PC-9 (cell line): Measurements from ENCODE around the gene EID3. TPM values are rescaled to one million over a fixed set of nuclear protein-coding genes. Genes with fewer than 3 reads are reported as not detected.

Experiments used
- BruUV-seq: library from RNA; stranded (reverse); fragments of 400-500 nt; replicated peaks from 2 replicates; lab custom pipeline; 2021; lab: Mats Ljungman, UMichigan
- CTCF ChIA-PET: fragments of 300-600 bp; sonication (Branson Sonifier 250); formaldehyde crosslinking; loops from one replicate; lab custom pipeline; 2022; ENCODE audit warnings: antibody characterized with exemption; lab: Charles Lee
- POLR2A ChIA-PET: fragments of 300-600 bp; sonication (Branson Sonifier 250); formaldehyde crosslinking; loops from one replicate; lab custom pipeline; 2022; ENCODE audit warnings: antibody characterized with exemption; ENCODE audit not compliant: unreplicated experiment; lab: Charles Lee
- DNase-seq, 2 experiments: peaks; one replicate each; pipeline versions ENCODE4 v3.0.0 to v3.0.0-alpha.2; 2015 to 2022; ENCODE audit warnings: mixed read lengths in 1 of 2
- H2AFZ ChIP-seq: fragments of 200-600 bp; sonication (generic); 2 replicates; pipeline ENCODE4 v1.8.1; 2017; ENCODE audit warnings: antibody characterized with exemption
- H3F3A ChIP-seq: fragments of 200-600 bp; sonication (generic); 2 replicates; pipeline ENCODE4 v1.8.1; 2017; ENCODE audit warnings: antibody characterized with exemption, mild to moderate bottlenecking, low read depth; ENCODE audit not compliant: insufficient read depth
- H3K27ac ChIP-seq: fragments of 200-600 bp; sonication (generic); 2 replicates; pipeline ENCODE4 v1.6.1; 2016; ENCODE audit warnings: mixed run types
- H3K27me3 ChIP-seq: fragments of 200-600 bp; sonication (generic); 2 replicates; pipeline ENCODE4 v1.6.1; 2016; ENCODE audit warnings: low read depth, mixed run types; ENCODE audit not compliant: insufficient read depth
- H3K36me3 ChIP-seq: fragments of 200-600 bp; sonication (generic); 2 replicates; pipeline ENCODE4 v1.6.1; 2016; ENCODE audit warnings: low read depth, mixed run types
- H3K4me1 ChIP-seq: fragments of 200-600 bp; sonication (generic); replicated peaks from 2 replicates; pipeline ENCODE4 v1.6.1; 2016; ENCODE audit warnings: mixed run types; ENCODE audit not compliant: insufficient read depth
- H3K4me2 ChIP-seq: fragments of 200-600 bp; sonication (generic); 2 replicates; pipeline ENCODE4 v1.6.1; 2017; ENCODE audit warnings: mixed run types
- H3K4me3 ChIP-seq: fragments of 200-600 bp; sonication (generic); 2 replicates; pipeline ENCODE4 v1.6.1; 2016; ENCODE audit warnings: mixed run types
- H3K79me2 ChIP-seq: fragments of 200-600 bp; sonication (generic); 2 replicates; pipeline ENCODE4 v1.6.1; 2017; ENCODE audit warnings: low read depth, mixed run types
- H3K9me2 ChIP-seq: fragments of 200-600 bp; sonication (generic); 2 replicates; pipeline ENCODE4 v1.8.1; 2017; ENCODE audit warnings: mild to moderate bottlenecking; ENCODE audit not compliant: insufficient read depth
- H3K9me3 ChIP-seq: fragments of 200-600 bp; sonication (generic); 2 replicates; pipeline ENCODE4 v1.8.1; 2016; ENCODE audit warnings: low read depth; ENCODE audit not compliant: insufficient read depth
- H4K20me1 ChIP-seq: fragments of 200-600 bp; sonication (generic); 2 replicates; pipeline ENCODE4 v1.8.1; 2017; ENCODE audit not compliant: insufficient read depth
- EZH2 ChIP-seq: fragments of 200-600 bp; sonication (generic); IDR thresholded peaks from 2 replicates; pipeline ENCODE4 v1.8.0; 2017; ENCODE audit warnings: antibody characterized with exemption, low read depth
- intact Hi-C: fragments of 100-400 bp; cut with micrococcal nuclease; formaldehyde crosslinking; loops from one replicate; pipeline ENCODE4 v1.10.0; 2022; ENCODE audit not compliant: unreplicated experiment
- total RNA-seq: library from RNA; stranded (reverse); gene quantifications from 2 replicates; pipeline ENCODE4 v1.2.3, GENCODE V29; 2021
- TF ChIP-seq, protein P1 (sequence below): fragments of 200-600 bp; sonication (generic); conservative IDR thresholded peaks from 2 replicates; pipeline ENCODE4 v1.6.1; 2017; ENCODE audit warnings: mixed run types, antibody characterized with exemption, mild to moderate bottlenecking, moderate library complexity

The EID3 gene
- total RNA-seq, 1 experiment from 2014 or later = 42.4 TPM

DNA sequence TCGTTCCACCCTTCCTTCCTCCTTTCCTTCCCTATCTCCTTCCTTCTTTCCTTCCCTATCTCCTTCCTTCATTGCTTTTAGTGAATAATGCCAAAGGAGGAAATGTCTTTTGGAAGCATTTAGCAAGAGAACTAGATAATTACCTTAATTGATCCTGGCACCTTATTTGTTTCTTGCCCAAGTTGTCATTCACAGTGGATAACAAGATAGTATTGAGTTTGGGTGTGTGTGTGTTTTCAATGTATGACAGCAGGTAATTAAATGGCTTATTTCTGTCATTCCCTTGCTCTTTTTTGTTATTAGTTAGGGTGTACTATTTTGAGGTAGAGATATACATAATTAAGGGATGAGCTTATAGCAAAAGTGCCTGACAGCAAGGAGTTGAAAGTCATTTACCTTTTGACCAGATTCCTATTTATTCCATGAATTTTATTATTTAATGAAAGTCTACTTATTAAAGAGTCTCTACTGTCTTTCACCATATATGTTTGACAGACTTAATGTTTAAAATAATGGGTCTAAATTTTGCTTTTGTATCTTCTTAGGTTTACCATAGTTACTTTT lies 30.2 kb downstream of the EID3 start:
- no TSS peak for BruUV-seq
- TF ChIP-seq EZH2 = no peak
- Histone ChIP-seq H3K9me2 (no peaks in the 10 kb centered on the region), H3K9me3 (no peaks in the 10 kb centered on the region), H2AFZ (no peak overlapping the region), H4K20me1 (peaks cover 99% of the 10 kb centered on the region), H3K27ac (peak overlapping the region; percentile 39), H3K4me3 (no peak overlapping the region), H3K79me2 (peaks cover 93% of the 10 kb centered on the region), H3K36me3 (peaks cover 89% of the 10 kb centered on the region), H3F3A (peaks cover 100% of the 10 kb centered on the region), H3K27me3 (no peaks in the 10 kb centered on the region), H3K4me1 (peaks cover 54% of the 10 kb centered on the region), H3K4me2 (no peak overlapping the region)
- ChIA-PET POLR2A (no interaction called here), CTCF (no interaction called here)
- no peak for DNase-seq
- intact Hi-C loops = no loop called here

DNA sequence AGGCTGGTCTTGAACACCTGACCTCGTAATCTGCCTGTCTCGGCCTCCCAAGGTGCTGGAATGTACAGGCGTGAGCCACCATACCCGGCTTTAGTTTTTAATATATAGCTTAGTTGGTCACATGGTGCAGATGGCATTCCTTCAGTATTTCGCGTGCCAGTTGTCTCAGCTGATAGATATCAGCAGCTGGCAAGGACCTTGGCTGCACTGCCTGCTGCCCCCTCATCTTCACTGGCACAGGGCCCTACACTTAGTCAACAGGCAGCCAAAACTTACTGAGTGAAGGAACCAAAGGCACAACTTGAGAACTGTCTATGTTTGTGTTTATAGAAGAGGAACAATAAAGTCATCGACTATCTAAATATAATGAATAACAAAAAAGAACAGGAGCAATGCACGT lies 31.0 kb downstream of the EID3 start:
- Histone ChIP-seq H3K27ac (peak overlapping the region; percentile 39), H3K9me2 (no peaks in the 10 kb centered on the region), H2AFZ (no peak overlapping the region), H3K9me3 (no peaks in the 10 kb centered on the region), H3K4me2 (no peak overlapping the region), H3K79me2 (peaks cover 95% of the 10 kb centered on the region), H3F3A (peaks cover 100% of the 10 kb centered on the region), H3K4me3 (no peak overlapping the region), H3K4me1 (peaks cover 56% of the 10 kb centered on the region), H4K20me1 (peaks cover 99% of the 10 kb centered on the region), H3K36me3 (peaks cover 91% of the 10 kb centered on the region), H3K27me3 (no peaks in the 10 kb centered on the region)
- intact Hi-C loops = no loop called here
- BruUV-seq = no TSS peak
- TF ChIP-seq, protein P1, sequence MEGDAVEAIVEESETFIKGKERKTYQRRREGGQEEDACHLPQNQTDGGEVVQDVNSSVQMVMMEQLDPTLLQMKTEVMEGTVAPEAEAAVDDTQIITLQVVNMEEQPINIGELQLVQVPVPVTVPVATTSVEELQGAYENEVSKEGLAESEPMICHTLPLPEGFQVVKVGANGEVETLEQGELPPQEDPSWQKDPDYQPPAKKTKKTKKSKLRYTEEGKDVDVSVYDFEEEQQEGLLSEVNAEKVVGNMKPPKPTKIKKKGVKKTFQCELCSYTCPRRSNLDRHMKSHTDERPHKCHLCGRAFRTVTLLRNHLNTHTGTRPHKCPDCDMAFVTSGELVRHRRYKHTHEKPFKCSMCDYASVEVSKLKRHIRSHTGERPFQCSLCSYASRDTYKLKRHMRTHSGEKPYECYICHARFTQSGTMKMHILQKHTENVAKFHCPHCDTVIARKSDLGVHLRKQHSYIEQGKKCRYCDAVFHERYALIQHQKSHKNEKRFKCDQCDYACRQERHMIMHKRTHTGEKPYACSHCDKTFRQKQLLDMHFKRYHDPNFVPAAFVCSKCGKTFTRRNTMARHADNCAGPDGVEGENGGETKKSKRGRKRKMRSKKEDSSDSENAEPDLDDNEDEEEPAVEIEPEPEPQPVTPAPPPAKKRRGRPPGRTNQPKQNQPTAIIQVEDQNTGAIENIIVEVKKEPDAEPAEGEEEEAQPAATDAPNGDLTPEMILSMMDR = no peak
- no peak for TF ChIP-seq EZH2
- no peak for DNase-seq
- POLR2A ChIA-PET = no interaction called here
- CTCF ChIA-PET = no interaction called here

DNA sequence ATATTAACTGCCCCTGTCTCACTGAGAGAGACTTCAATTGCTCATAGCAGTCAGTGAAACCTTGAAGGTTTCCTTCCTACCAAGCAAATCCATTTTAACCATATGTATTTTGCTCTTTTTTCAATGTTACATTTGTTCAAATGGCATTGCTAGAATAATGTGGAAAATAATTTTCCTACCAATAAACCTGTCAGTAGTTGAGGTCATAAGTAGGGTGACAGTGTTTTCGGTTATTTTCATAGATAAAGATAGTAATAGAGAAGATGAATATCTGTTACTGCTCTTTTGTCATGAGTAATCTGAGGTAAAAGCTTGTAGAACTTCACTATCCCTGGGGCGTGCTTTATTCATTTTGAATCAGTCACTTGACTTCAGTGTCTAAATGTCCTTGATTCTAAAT lies 32.6 kb downstream of the EID3 start:
- no peak for DNase-seq
- intact Hi-C loops = no loop called here
- H4K20me1 ChIP-seq = peaks cover 100% of the 10 kb centered on the region
- ChIA-PET CTCF (no interaction called here), POLR2A (no interaction called here)
- H3K79me2 ChIP-seq = peaks cover 97% of the 10 kb centered on the region
- H3K27me3 ChIP-seq = no peaks in the 10 kb centered on the region
- H3K4me2 ChIP-seq = no peak overlapping the region
- H3K4me3 ChIP-seq = no peak overlapping the region
- H2AFZ ChIP-seq = no peak overlapping the region
- TF ChIP-seq, protein P1 = no peak
- TF ChIP-seq EZH2 = no peak
- H3K9me2 ChIP-seq = no peaks in the 10 kb centered on the region
- BruUV-seq = no TSS peak
- no peaks in the 10 kb centered on the region for H3K9me3 ChIP-seq
- peak overlapping the region; percentile 49 for H3K27ac ChIP-seq
- peaks cover 100% of the 10 kb centered on the region for H3F3A ChIP-seq
- peaks cover 64% of the 10 kb centered on the region for H3K4me1 ChIP-seq
- peaks cover 93% of the 10 kb centered on the region for H3K36me3 ChIP-seq
